H9 (cell line): ENCODE data around the gene MICAL2. TPM values are rescaled to one million over a fixed set of nuclear protein-coding genes. Genes with fewer than 3 reads are reported as not detected.

Source experiments
- DNase-seq: peaks from one replicate; pipeline ENCODE4 v3.0.0-alpha.2; 2017
- H2AFZ ChIP-seq: one replicate; pipeline ENCODE4 v1.6.1; 2013; ENCODE audit warnings: mild to moderate bottlenecking, low read length, control low read depth, moderate library complexity
- H2AK5ac ChIP-seq: 2 replicates; pipeline ENCODE4 v1.6.1; 2013; ENCODE audit warnings: low read length, control low read depth, mixed read lengths; ENCODE audit not compliant: insufficient read length
- H2BK120ac ChIP-seq: one replicate; pipeline ENCODE4 v1.6.1; 2013; ENCODE audit warnings: low read depth, mild to moderate bottlenecking, low read length, control low read depth, inconsistent platforms; ENCODE audit not compliant: poor library complexity, severe bottlenecking
- H2BK12ac ChIP-seq: 2 replicates; pipeline ENCODE4 v1.6.1; 2013; ENCODE audit warnings: low read length, control low read depth, mixed read lengths, low read depth; ENCODE audit not compliant: insufficient read length
- H2BK15ac ChIP-seq: 2 replicates; pipeline ENCODE4 v1.6.1; 2013; ENCODE audit warnings: low read depth, low read length, control low read depth
- H2BK20ac ChIP-seq: one replicate; pipeline ENCODE4 v1.6.1; 2013; ENCODE audit warnings: low read depth, mild to moderate bottlenecking, low read length, control low read depth, inconsistent platforms; ENCODE audit not compliant: poor library complexity, severe bottlenecking
- H2BK5ac ChIP-seq: 2 replicates; pipeline ENCODE4 v1.6.1; 2013; ENCODE audit warnings: low read length, control low read depth, mixed read lengths; ENCODE audit not compliant: insufficient read length
- H3K14ac ChIP-seq: 2 replicates; pipeline ENCODE4 v1.6.1; 2013; ENCODE audit warnings: low read length, control low read depth; ENCODE audit not compliant: insufficient read depth
- H3K18ac ChIP-seq: 2 replicates; pipeline ENCODE4 v1.6.1; 2013; ENCODE audit warnings: low read depth, mild to moderate bottlenecking, mixed read lengths, low read length, control low read depth; ENCODE audit not compliant: insufficient read length
- H3K23ac ChIP-seq: 2 replicates; pipeline ENCODE4 v1.6.1; 2013; ENCODE audit warnings: low read length, control low read depth, mixed read lengths, low read depth; ENCODE audit not compliant: insufficient read length
- H3K23me2 ChIP-seq: 2 replicates; pipeline ENCODE4 v1.6.1; 2013; ENCODE audit warnings: low read depth, mild to moderate bottlenecking, mixed read lengths, low read length, control low read depth; ENCODE audit not compliant: insufficient read length, poor library complexity, severe bottlenecking
- H3K27ac ChIP-seq: 2 replicates; pipeline ENCODE4 v1.5.1; 2013; ENCODE audit warnings: low read length, control low read depth, mixed read lengths, low read depth; ENCODE audit not compliant: insufficient read length
- H3K27me3 ChIP-seq: 2 replicates; pipeline ENCODE4 v1.6.1; 2013; ENCODE audit warnings: low read length, control low read depth, inconsistent platforms; ENCODE audit not compliant: insufficient read depth
- H3K4ac ChIP-seq: 2 replicates; pipeline ENCODE4 v1.6.1; 2013; ENCODE audit warnings: low read depth, mild to moderate bottlenecking, control low read depth, inconsistent platforms, low read length, moderate library complexity
- H3K4me1 ChIP-seq: 2 replicates; pipeline ENCODE4 v1.6.1; 2013; ENCODE audit warnings: low read length, control low read depth, inconsistent platforms; ENCODE audit not compliant: insufficient read depth
- H3K4me2 ChIP-seq: 2 replicates; pipeline ENCODE4 v1.6.1; 2013; ENCODE audit warnings: low read length, control low read depth, mixed read lengths; ENCODE audit not compliant: insufficient read length, insufficient read depth
- H3K56ac ChIP-seq: 2 replicates; pipeline ENCODE4 v1.6.1; 2013; ENCODE audit warnings: low read depth, mild to moderate bottlenecking, mixed read lengths, low read length, control low read depth; ENCODE audit not compliant: insufficient read length
- H3K79me1 ChIP-seq: 2 replicates; pipeline ENCODE4 v1.6.1; 2013; ENCODE audit warnings: low read depth, mild to moderate bottlenecking, moderate library complexity, low read length, control low read depth, inconsistent platforms; ENCODE audit not compliant: insufficient read depth, poor library complexity, severe bottlenecking
- H3K79me2 ChIP-seq: 2 replicates; pipeline ENCODE4 v1.6.1; 2013; ENCODE audit warnings: low read length, control low read depth, inconsistent platforms; ENCODE audit not compliant: insufficient read depth
- H3K9ac ChIP-seq: 2 replicates; pipeline ENCODE4 v1.6.1; 2013; ENCODE audit warnings: low read length, control low read depth, mixed read lengths; ENCODE audit not compliant: insufficient read length; ENCODE audit errors: extremely low read depth
- H3K9me3 ChIP-seq: one replicate; pipeline ENCODE4 v1.6.1; 2013; ENCODE audit warnings: low read depth, low read length, inconsistent platforms; ENCODE audit not compliant: control insufficient read depth
- H3T11ph ChIP-seq: one replicate; pipeline ENCODE4 v1.6.1; 2013; ENCODE audit warnings: mild to moderate bottlenecking, low read length, control low read depth, inconsistent platforms
- H4K20me1 ChIP-seq: one replicate; pipeline ENCODE4 v1.6.1; 2013; ENCODE audit not compliant: control insufficient read depth, insufficient read length, insufficient read depth
- H4K5ac ChIP-seq: 2 replicates; pipeline ENCODE4 v1.6.1; 2013; ENCODE audit warnings: low read depth, mild to moderate bottlenecking, mixed read lengths, low read length, control low read depth; ENCODE audit not compliant: insufficient read length
- H4K8ac ChIP-seq: replicated peaks from 2 replicates; pipeline ENCODE4 v1.6.1; 2013; ENCODE audit warnings: low read length, control low read depth, mixed read lengths, low read depth; ENCODE audit not compliant: insufficient read length
- H4K91ac ChIP-seq: 2 replicates; pipeline ENCODE4 v1.6.1; 2013; ENCODE audit warnings: low read depth, mild to moderate bottlenecking, moderate library complexity, mixed read lengths, low read length, control low read depth; ENCODE audit not compliant: insufficient read length
- H3K27ac Mint-ChIP-seq, 3 experiments: 2 replicates in 2 of 3; 3 replicates in 1 of 3; pipeline ENCODE4 v1.8.0; 2020 to 2021; ENCODE audit warnings: mixed read lengths in 3 of 3, mild to moderate bottlenecking in 1 of 3, moderate library complexity in 1 of 3
- H3K27me3 Mint-ChIP-seq: 2 replicates; pipeline ENCODE4 v1.8.0; 2021; ENCODE audit warnings: low read depth, mild to moderate bottlenecking, moderate library complexity, mixed read lengths
- H3K36me3 Mint-ChIP-seq, 3 experiments: 2 replicates in 2 of 3; 3 replicates in 1 of 3; pipeline ENCODE4 v1.8.0; 2020 to 2021; ENCODE audit warnings: low read depth in 3 of 3, mixed read lengths in 3 of 3; ENCODE audit not compliant: insufficient read depth in 1 of 3
- H3K4me1 Mint-ChIP-seq, 2 experiments: 2 replicates each; pipeline ENCODE4 v1.8.0; 2020; ENCODE audit warnings: mixed read lengths in 2 of 2
- H3K4me3 Mint-ChIP-seq, 2 experiments: 2 replicates in 1 of 2; 3 replicates in 1 of 2; pipeline ENCODE4 v1.8.0; 2020 to 2021; ENCODE audit warnings: mild to moderate bottlenecking in 2 of 2, mixed read lengths in 2 of 2, moderate library complexity in 1 of 2
- H3K9me3 Mint-ChIP-seq, 2 experiments: 2 replicates in 1 of 2; 3 replicates in 1 of 2; pipeline ENCODE4 v1.8.0; 2020; ENCODE audit warnings: mild to moderate bottlenecking in 2 of 2, mixed read lengths in 2 of 2, moderate library complexity in 1 of 2
- WGBS: extraction: QIAGEN DNeasy Blood & Tissue Kit; methylation state at CpG from one replicate; pipeline ENCODE4 v1.1.7; 2013; ENCODE audit warnings: missing lambda C conversion rate, low lambda C conversion rate, mixed read lengths; ENCODE audit not compliant: insufficient read length; ENCODE audit errors: extremely low coverage; 5-methylcytosine and 5-hydroxymethylcytosine counted together
- total RNA-seq: library from RNA; stranded (reverse); gene quantifications from 2 replicates; pipeline ENCODE4 v1.2.1, GENCODE V29; 2021
- TF ChIP-seq, protein P1 (sequence below): fragments of 200-600 bp; sonication (generic); conservative IDR thresholded peaks from 3 replicates; pipeline ENCODE4 v1.8.0; 2021; ENCODE audit warnings: antibody characterized with exemption, mild to moderate bottlenecking

The MICAL2 gene
- total RNA-seq, 1 experiment from 2014 or later: 4.7 TPM

DNA sequence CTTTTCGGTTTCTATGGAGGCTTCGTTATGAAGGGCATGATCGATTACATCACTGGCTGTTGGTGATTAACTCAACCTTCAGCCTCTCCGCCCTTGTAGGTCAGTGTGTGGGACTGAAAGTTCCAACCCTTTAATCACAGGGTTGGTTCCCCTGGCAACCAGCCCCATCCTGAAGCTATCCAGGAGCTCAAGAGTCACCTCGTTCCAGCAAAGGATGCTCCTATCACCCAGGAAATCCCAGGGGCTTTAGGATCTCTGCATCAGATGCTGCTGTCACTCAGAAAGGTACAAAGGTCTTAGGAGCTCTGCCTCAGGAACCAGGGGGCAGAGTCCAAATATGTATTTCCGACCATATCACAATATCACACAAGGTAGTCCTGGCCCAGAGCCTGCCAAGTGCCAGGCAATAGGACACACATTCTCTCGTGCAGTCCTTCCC is 143.5 kb downstream of the MICAL2 start:
- WGBS: no CpG with 5 or more reads among the region's 7 CpGs
- H3K4me2 ChIP-seq: no peak overlapping the region
- H3K4me1 ChIP-seq: no peaks in the 10 kb centered on the region; the same call in 1 of the 2 replicates
- no peak overlapping the region for H3K56ac ChIP-seq
- no peak overlapping the region for H2BK20ac ChIP-seq
- no peaks in the 10 kb centered on the region for H4K20me1 ChIP-seq
- Mint-ChIP-seq H3K4me3 (no peak overlapping the region), H3K27ac (no peak overlapping the region), H3K9me3 (no peaks in the 10 kb centered on the region), H3K4me1 (peaks cover 25 to 36% of the 10 kb centered on the region in 2 experiments), H3K27me3 (peaks cover 2% of the 10 kb centered on the region), H3K36me3 (peaks cover 0 to 13% (median 0%) of the 10 kb centered on the region in 3 experiments; a peak in 1 of 7 replicates)
- H3K9ac ChIP-seq: no peak overlapping the region
- no peak overlapping the region for H2BK15ac ChIP-seq
- no peak overlapping the region for H4K91ac ChIP-seq
- no peaks in the 10 kb centered on the region for H3K79me2 ChIP-seq
- TF ChIP-seq, protein P1, sequence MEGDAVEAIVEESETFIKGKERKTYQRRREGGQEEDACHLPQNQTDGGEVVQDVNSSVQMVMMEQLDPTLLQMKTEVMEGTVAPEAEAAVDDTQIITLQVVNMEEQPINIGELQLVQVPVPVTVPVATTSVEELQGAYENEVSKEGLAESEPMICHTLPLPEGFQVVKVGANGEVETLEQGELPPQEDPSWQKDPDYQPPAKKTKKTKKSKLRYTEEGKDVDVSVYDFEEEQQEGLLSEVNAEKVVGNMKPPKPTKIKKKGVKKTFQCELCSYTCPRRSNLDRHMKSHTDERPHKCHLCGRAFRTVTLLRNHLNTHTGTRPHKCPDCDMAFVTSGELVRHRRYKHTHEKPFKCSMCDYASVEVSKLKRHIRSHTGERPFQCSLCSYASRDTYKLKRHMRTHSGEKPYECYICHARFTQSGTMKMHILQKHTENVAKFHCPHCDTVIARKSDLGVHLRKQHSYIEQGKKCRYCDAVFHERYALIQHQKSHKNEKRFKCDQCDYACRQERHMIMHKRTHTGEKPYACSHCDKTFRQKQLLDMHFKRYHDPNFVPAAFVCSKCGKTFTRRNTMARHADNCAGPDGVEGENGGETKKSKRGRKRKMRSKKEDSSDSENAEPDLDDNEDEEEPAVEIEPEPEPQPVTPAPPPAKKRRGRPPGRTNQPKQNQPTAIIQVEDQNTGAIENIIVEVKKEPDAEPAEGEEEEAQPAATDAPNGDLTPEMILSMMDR: no peak
- H3K27me3 ChIP-seq: no peaks in the 10 kb centered on the region
- no peaks in the 10 kb centered on the region for H3K79me1 ChIP-seq
- H4K5ac ChIP-seq: no peak overlapping the region
- no peak overlapping the region for H2AFZ ChIP-seq
- no peak overlapping the region for H3K18ac ChIP-seq
- no peak overlapping the region for H2BK5ac ChIP-seq
- H3K14ac ChIP-seq: no peak overlapping the region
- no peak overlapping the region for H3K23ac ChIP-seq
- H3K27ac ChIP-seq: no peak overlapping the region
- no peak overlapping the region for H2BK120ac ChIP-seq
- DNase-seq: no peak
- H2BK12ac ChIP-seq: no peak overlapping the region
- no peaks in the 10 kb centered on the region for H3K9me3 ChIP-seq
- H3K4ac ChIP-seq: no peak overlapping the region
- H4K8ac ChIP-seq: no peak overlapping the region
- no peak overlapping the region for H3T11ph ChIP-seq
- no peaks in the 10 kb centered on the region for H3K23me2 ChIP-seq
- no peak overlapping the region for H2AK5ac ChIP-seq
